GM21737 (cell line): ENCODE measurements around the gene POLDIP3.
"Not testable (repeated sequence)": the region's sequence is repeated elsewhere in the genome, so short reads cannot be mapped to it uniquely, and the experiment has no call there.

ENCODE experiments used
- ATAC-seq: cut with Tn5 transposase; IDR thresholded peaks from one replicate; pipeline ENCODE4 v1.9.1; 2021; ENCODE audit warnings: mild to moderate bottlenecking, moderate library complexity; ENCODE audit not compliant: unreplicated experiment

POLDIP3 gene

GRCh38 chr22:42620084-42620483 is 5.4 kb upstream of the POLDIP3 start:
- no peak for ATAC-seq

- no peak for ATAC-seq
Measured at GRCh38 chr22:42619261-42620063, 4.8 kb upstream of the POLDIP3 start.

- no peak for ATAC-seq
Measured at GRCh38 chr22:42617155-42617983, 2.7 kb upstream of the POLDIP3 start.

- ATAC-seq, result not testable (repeated sequence)
Measured at GRCh38 chr22:42615860-42616175, 1.1 kb upstream of the POLDIP3 start.

GRCh38 chr22:42615092-42615859 is 593 bp upstream of the POLDIP3 start:
- ATAC-seq, result peak; percentile 46

GRCh38 chr22:42613872-42614301 is 796 bp downstream of the POLDIP3 start:
- no peak for ATAC-seq

- ATAC-seq, result no peak
Measured at GRCh38 chr22:42612336-42612735, 2.3 kb downstream of the POLDIP3 start.

- no peak for ATAC-seq
Measured at GRCh38 chr22:42611051-42611450, 3.6 kb downstream of the POLDIP3 start.

- no peak for ATAC-seq
Measured at GRCh38 chr22:42610186-42610585, 4.5 kb downstream of the POLDIP3 start.

- no peak for ATAC-seq
Measured at GRCh38 chr22:42608823-42609361, 5.8 kb downstream of the POLDIP3 start.

- no peak for ATAC-seq
Measured at GRCh38 chr22:42608136-42608822, 6.4 kb downstream of the POLDIP3 start.

GRCh38 chr22:42607641-42608040 is 7.0 kb downstream of the POLDIP3 start:
- ATAC-seq, result not testable (repeated sequence)

GRCh38 chr22:42604403-42604802 is 10.3 kb downstream of the POLDIP3 start:
- ATAC-seq, result no peak

- no peak for ATAC-seq
Measured at GRCh38 chr22:42603427-42603826, 11.3 kb downstream of the POLDIP3 start.

- ATAC-seq, result no peak
Measured at GRCh38 chr22:42602470-42602869, 12.2 kb downstream of the POLDIP3 start.

GRCh38 chr22:42601879-42602465 is 12.7 kb downstream of the POLDIP3 start:
- ATAC-seq, result no peak

- ATAC-seq, result no peak
Measured at GRCh38 chr22:42596863-42597530, 17.7 kb downstream of the POLDIP3 start.

- no peak for ATAC-seq
Measured at GRCh38 chr22:42596336-42596735, 18.3 kb downstream of the POLDIP3 start.

GRCh38 chr22:42595434-42595833 is 19.2 kb downstream of the POLDIP3 start:
- ATAC-seq, result no peak

GRCh38 chr22:42591987-42592386 is 22.7 kb downstream of the POLDIP3 start:
- no peak for ATAC-seq
